ENCODE data around the gene HS2ST1. TPM values are rescaled to one million over a fixed set of nuclear protein-coding genes. Genes with fewer than 3 reads are reported as not detected.

The HS2ST1 gene
- polyA plus RNA-seq, 1 donor (not counting 4 experiments of a cell fraction or from before 2014, with no cell fraction given): 18.7 TPM

GRCh38 chr1:87134061-87134460, 219.6 kb downstream of the HS2ST1 start:
- dilution Hi-C loops (cut with MboI; ENCODE audit: extremely low pct_ligation_motif_present, low sequenced_read_pairs): no loop called here
- Histone ChIP-seq H3K9me3 (ENCODE audit: control insufficient read depth, low read depth, low read length) (no peaks in the 10 kb centered on the region), H3K36me3 (ENCODE audit: control insufficient read depth in 2 of 2, extremely low read depth in 1 of 2, insufficient read depth in 2 of 2, low read length in 2 of 2) (no peaks in the 10 kb centered on the region), H3K27ac (ENCODE audit: control insufficient read depth, insufficient read depth, low read length) (no peak overlapping the region), H3K9ac (ENCODE audit: control insufficient read depth, extremely low read depth, insufficient read depth, low read length) (no peak overlapping the region), H3K4me3 (ENCODE audit: control insufficient read depth in 2 of 3, extremely low read depth in 1 of 3, insufficient read depth in 2 of 3, low read depth in 1 of 3, low read length in 3 of 3) (no peak overlapping the region), H4K20me1 (ENCODE audit: control insufficient read depth, extremely low read depth, insufficient read depth, low read length) (no peaks in the 10 kb centered on the region), H3K4me2 (ENCODE audit: control insufficient read depth, extremely low read depth, insufficient read depth, low read depth, low read length) (no peak overlapping the region), H3K79me2 (ENCODE audit: control insufficient read depth, insufficient read depth, low read length) (no peaks in the 10 kb centered on the region), H3K9me1 (ENCODE audit: control insufficient read depth, extremely low read depth, insufficient read depth, low read length) (no peaks in the 10 kb centered on the region), H3K27me3 (ENCODE audit: control insufficient read depth, extremely low read depth, insufficient read depth, low read length) (no peaks in the 10 kb centered on the region), H3K4me1 (ENCODE audit: control insufficient read depth, extremely low read depth, insufficient read depth, low read length) (peaks cover 10% of the 10 kb centered on the region), H2AFZ (ENCODE audit: control insufficient read depth, low read length) (no peak overlapping the region)
- FAIRE-seq: no peak
- TF ChIP-seq CTCF (optimal IDR thresholded peaks at IDR 0.05 in 1 of 3, IDR thresholded peaks at IDR 0.05 in 1 of 3, conservative IDR thresholded peaks at IDR 0.05 in 1 of 3; ENCODE audit: extremely low read depth in 1 of 3, insufficient read depth in 2 of 3, low read length in 3 of 3) (no peak), EZH2 (IDR thresholded peaks at IDR 0.05; ENCODE audit: low read length) (no peak)
- DNase-seq (ENCODE audit: low read depth, low spot score): no peak

- Histone ChIP-seq H3K36me3 (ENCODE audit: control insufficient read depth in 2 of 2, extremely low read depth in 1 of 2, insufficient read depth in 2 of 2, low read length in 2 of 2) (no peaks in the 10 kb centered on the region), H3K79me2 (ENCODE audit: control insufficient read depth, insufficient read depth, low read length) (no peaks in the 10 kb centered on the region), H2AFZ (ENCODE audit: control insufficient read depth, low read length) (no peak overlapping the region), H3K27me3 (ENCODE audit: control insufficient read depth, extremely low read depth, insufficient read depth, low read length) (no peaks in the 10 kb centered on the region), H3K9me3 (ENCODE audit: control insufficient read depth, low read depth, low read length) (no peaks in the 10 kb centered on the region), H4K20me1 (ENCODE audit: control insufficient read depth, extremely low read depth, insufficient read depth, low read length) (no peaks in the 10 kb centered on the region), H3K4me2 (ENCODE audit: control insufficient read depth, extremely low read depth, insufficient read depth, low read depth, low read length) (no peak overlapping the region), H3K9me1 (ENCODE audit: control insufficient read depth, extremely low read depth, insufficient read depth, low read length) (no peaks in the 10 kb centered on the region), H3K4me1 (ENCODE audit: control insufficient read depth, extremely low read depth, insufficient read depth, low read length) (peaks cover 4% of the 10 kb centered on the region), H3K27ac (ENCODE audit: control insufficient read depth, insufficient read depth, low read length) (no peak overlapping the region), H3K4me3 (ENCODE audit: control insufficient read depth in 2 of 3, extremely low read depth in 1 of 3, insufficient read depth in 2 of 3, low read depth in 1 of 3, low read length in 3 of 3) (no peak overlapping the region), H3K9ac (ENCODE audit: control insufficient read depth, extremely low read depth, insufficient read depth, low read length) (no peak overlapping the region)
- TF ChIP-seq EZH2 (IDR thresholded peaks at IDR 0.05; ENCODE audit: low read length): no peak
- no peak for TF ChIP-seq CTCF (optimal IDR thresholded peaks at IDR 0.05 in 1 of 3, IDR thresholded peaks at IDR 0.05 in 1 of 3, conservative IDR thresholded peaks at IDR 0.05 in 1 of 3; ENCODE audit: extremely low read depth in 1 of 3, insufficient read depth in 2 of 3, low read length in 3 of 3)
- DNase-seq (ENCODE audit: low read depth, low spot score) (no peak), FAIRE-seq (no peak)
- dilution Hi-C loops (cut with MboI; ENCODE audit: extremely low pct_ligation_motif_present, low sequenced_read_pairs): no loop called here
These were observed 220.3 kb downstream of the HS2ST1 start for GRCh38 chr1:87134625-87135328.

Data from keratinocyte (primary cell).